DND-41 (cell line): ENCODE measurements around the gene ARRDC4.

Source experiments
- ATAC-seq: fragments of 200-7000 bp; cut with Tn5 transposase; 3 replicates; pipeline ENCODE4 v1.9.1; 2021; ENCODE audit warnings: low read depth; ENCODE audit not compliant: insufficient read depth
- DNase-seq: peaks from one replicate; pipeline ENCODE4 v3.0.0-alpha.2; 2020
- H2AFZ ChIP-seq: 2 replicates; pipeline ENCODE4 v1.6.0; 2012; ENCODE audit warnings: low read depth, low read length
- H3K27ac ChIP-seq: 2 replicates; pipeline ENCODE4 v1.5.1; 2012; ENCODE audit warnings: low read length, inconsistent platforms
- H3K27me3 ChIP-seq: fragments of 200-600 bp; sonication (generic); 2 replicates; pipeline ENCODE4 v1.6.0; 2012; ENCODE audit warnings: low read length, mild to moderate bottlenecking, inconsistent platforms; ENCODE audit not compliant: insufficient read depth, poor library complexity
- H3K36me3 ChIP-seq: 2 replicates; pipeline ENCODE4 v1.5.1; 2012; ENCODE audit warnings: low read length, inconsistent platforms; ENCODE audit not compliant: insufficient read depth
- H3K4me1 ChIP-seq: 2 replicates; pipeline ENCODE4 v1.5.1; 2012; ENCODE audit warnings: mild to moderate bottlenecking, low read length; ENCODE audit not compliant: insufficient read depth
- H3K4me2 ChIP-seq: 2 replicates; pipeline ENCODE4 v1.6.0; 2012; ENCODE audit warnings: mild to moderate bottlenecking, moderate library complexity, low read length, inconsistent platforms; ENCODE audit not compliant: insufficient read depth
- H3K4me3 ChIP-seq, 2 experiments: fragments of 200-600 bp in 1 of 2; shearing (Covaris generic) in 1 of 2; 2 replicates each; pipeline ENCODE4 v1.5.1; 2012 to 2016; ENCODE audit warnings: inconsistent platforms in 2 of 2, low read length in 2 of 2, mild to moderate bottlenecking in 2 of 2, low read depth in 1 of 2, moderate library complexity in 1 of 2
- H3K79me2 ChIP-seq: 2 replicates; pipeline ENCODE4 v1.6.0; 2012; ENCODE audit warnings: low read length, inconsistent platforms; ENCODE audit not compliant: insufficient read depth
- H3K9ac ChIP-seq: 2 replicates; pipeline ENCODE4 v1.6.0; 2012; ENCODE audit warnings: low read depth, mild to moderate bottlenecking, inconsistent platforms, low read length, moderate library complexity
- H3K9me3 ChIP-seq: 2 replicates; pipeline ENCODE4 v1.5.1; 2012; ENCODE audit warnings: low read length, moderate library complexity, mild to moderate bottlenecking, inconsistent platforms; ENCODE audit not compliant: insufficient read depth, severe bottlenecking
- H4K20me1 ChIP-seq: 2 replicates; pipeline ENCODE4 v1.6.0; 2012; ENCODE audit warnings: low read length; ENCODE audit not compliant: insufficient read depth
- EZH2 ChIP-seq: IDR thresholded peaks from 3 replicates; pipeline ENCODE4 v1.6.1; 2012; ENCODE audit warnings: borderline replicate concordance, low read depth, mild to moderate bottlenecking, moderate library complexity, low read length, inconsistent platforms; ENCODE audit not compliant: severe bottlenecking
- TF ChIP-seq, protein P1 (sequence below): IDR thresholded peaks from 2 replicates; pipeline ENCODE4 v1.5.1; 2012; ENCODE audit warnings: borderline replicate concordance, low read length, moderate library complexity, mild to moderate bottlenecking; ENCODE audit not compliant: poor library complexity, severe bottlenecking; ENCODE audit errors: extremely low read depth

The ARRDC4 gene

DNA sequence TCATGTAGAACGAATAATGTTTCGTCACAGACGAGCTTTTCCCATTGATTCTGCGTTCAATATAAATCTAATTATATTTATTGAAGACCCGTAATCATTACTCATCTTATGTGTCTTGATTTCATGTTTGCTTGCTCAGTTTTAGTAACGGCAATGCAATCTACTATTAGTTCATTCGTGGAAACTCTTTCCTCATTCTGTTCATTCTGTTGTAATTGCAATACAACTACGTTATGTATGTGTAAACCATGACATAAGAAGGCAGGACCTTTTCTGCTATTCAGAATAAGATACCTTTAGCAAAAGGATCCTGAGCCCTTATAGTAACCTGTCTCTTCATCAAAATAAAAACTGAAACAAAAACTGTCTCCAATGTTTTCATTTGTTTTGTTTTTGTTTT lies 6.8 kb upstream of the ARRDC4 start:
- H2AFZ ChIP-seq: no peak overlapping the region
- H3K79me2 ChIP-seq: no peaks in the 10 kb centered on the region
- H3K4me3 ChIP-seq: no peak overlapping the region
- TF ChIP-seq EZH2: no peak
- TF ChIP-seq, protein P1, sequence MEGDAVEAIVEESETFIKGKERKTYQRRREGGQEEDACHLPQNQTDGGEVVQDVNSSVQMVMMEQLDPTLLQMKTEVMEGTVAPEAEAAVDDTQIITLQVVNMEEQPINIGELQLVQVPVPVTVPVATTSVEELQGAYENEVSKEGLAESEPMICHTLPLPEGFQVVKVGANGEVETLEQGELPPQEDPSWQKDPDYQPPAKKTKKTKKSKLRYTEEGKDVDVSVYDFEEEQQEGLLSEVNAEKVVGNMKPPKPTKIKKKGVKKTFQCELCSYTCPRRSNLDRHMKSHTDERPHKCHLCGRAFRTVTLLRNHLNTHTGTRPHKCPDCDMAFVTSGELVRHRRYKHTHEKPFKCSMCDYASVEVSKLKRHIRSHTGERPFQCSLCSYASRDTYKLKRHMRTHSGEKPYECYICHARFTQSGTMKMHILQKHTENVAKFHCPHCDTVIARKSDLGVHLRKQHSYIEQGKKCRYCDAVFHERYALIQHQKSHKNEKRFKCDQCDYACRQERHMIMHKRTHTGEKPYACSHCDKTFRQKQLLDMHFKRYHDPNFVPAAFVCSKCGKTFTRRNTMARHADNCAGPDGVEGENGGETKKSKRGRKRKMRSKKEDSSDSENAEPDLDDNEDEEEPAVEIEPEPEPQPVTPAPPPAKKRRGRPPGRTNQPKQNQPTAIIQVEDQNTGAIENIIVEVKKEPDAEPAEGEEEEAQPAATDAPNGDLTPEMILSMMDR: no peak
- H3K27me3 ChIP-seq: no peaks in the 10 kb centered on the region
- H4K20me1 ChIP-seq: no peaks in the 10 kb centered on the region
- no peak overlapping the region for H3K4me2 ChIP-seq
- H3K4me1 ChIP-seq: no peaks in the 10 kb centered on the region
- no peaks in the 10 kb centered on the region for H3K9me3 ChIP-seq
- H3K9ac ChIP-seq: no peak overlapping the region
- DNase-seq: no peak
- H3K27ac ChIP-seq: no peak overlapping the region
- no peak for ATAC-seq
- no peaks in the 10 kb centered on the region for H3K36me3 ChIP-seq

- peaks cover 9% of the 10 kb centered on the region for H3K4me1 ChIP-seq
- DNase-seq: no peak
Observed at GRCh38 chr15:97955035-97955434, 5.5 kb upstream of the ARRDC4 start.

GRCh38 chr15:97955529-97955928 lies 5.0 kb upstream of the ARRDC4 start:
- H3K4me1 ChIP-seq: peaks cover 9% of the 10 kb centered on the region
- no peak for ATAC-seq
- H3K27me3 ChIP-seq: no peaks in the 10 kb centered on the region
- H3K4me2 ChIP-seq: no peak overlapping the region
- no peak overlapping the region for H3K4me3 ChIP-seq
- H3K9ac ChIP-seq: no peak overlapping the region
- H3K36me3 ChIP-seq: no peaks in the 10 kb centered on the region
- H3K27ac ChIP-seq: no peak overlapping the region
- peaks cover 3% of the 10 kb centered on the region; the same call in 1 of the 2 replicates for H3K79me2 ChIP-seq
- H2AFZ ChIP-seq: no peak overlapping the region
- no peak for TF ChIP-seq EZH2
- TF ChIP-seq, protein P1: no peak
- no peaks in the 10 kb centered on the region for H3K9me3 ChIP-seq
- no peak for DNase-seq
- H4K20me1 ChIP-seq: no peaks in the 10 kb centered on the region

More at GRCh38 chr15:97955035-97955434, 5.5 kb upstream of the ARRDC4 start:
- no peak overlapping the region for H3K4me3 ChIP-seq
- no peaks in the 10 kb centered on the region for H3K9me3 ChIP-seq
- no peaks in the 10 kb centered on the region for H4K20me1 ChIP-seq
- H3K27ac ChIP-seq: no peak overlapping the region
- no peak for ATAC-seq
- no peak overlapping the region for H3K9ac ChIP-seq
- H3K27me3 ChIP-seq: no peaks in the 10 kb centered on the region
- peaks cover 3% of the 10 kb centered on the region; the same call in 1 of the 2 replicates for H3K79me2 ChIP-seq
- no peaks in the 10 kb centered on the region for H3K36me3 ChIP-seq
- TF ChIP-seq, protein P1: no peak
- TF ChIP-seq EZH2: no peak
- no peak overlapping the region for H3K4me2 ChIP-seq
- H2AFZ ChIP-seq: no peak overlapping the region
